A673 (cell line): ENCODE data around the gene PLEK.

ENCODE experiments used
- CTCF ChIP-seq: fragments of 300-800, 200-600 bp; sonication (generic); conservative IDR thresholded peaks from 2 replicates; pipeline ENCODE4 v1.5.1; 2017; ENCODE audit warnings: low read depth, mild to moderate bottlenecking, antibody characterized with exemption, low read length, moderate library complexity, mixed read lengths
- EZH2 ChIP-seq: fragments of 200-600 bp; sonication (generic); IDR thresholded peaks from 2 replicates; pipeline ENCODE4 v1.6.1; 2017; ENCODE audit warnings: borderline replicate concordance, low read depth, mild to moderate bottlenecking, mixed read lengths, antibody characterized with exemption, low read length; ENCODE audit not compliant: poor library complexity, severe bottlenecking

DNA sequence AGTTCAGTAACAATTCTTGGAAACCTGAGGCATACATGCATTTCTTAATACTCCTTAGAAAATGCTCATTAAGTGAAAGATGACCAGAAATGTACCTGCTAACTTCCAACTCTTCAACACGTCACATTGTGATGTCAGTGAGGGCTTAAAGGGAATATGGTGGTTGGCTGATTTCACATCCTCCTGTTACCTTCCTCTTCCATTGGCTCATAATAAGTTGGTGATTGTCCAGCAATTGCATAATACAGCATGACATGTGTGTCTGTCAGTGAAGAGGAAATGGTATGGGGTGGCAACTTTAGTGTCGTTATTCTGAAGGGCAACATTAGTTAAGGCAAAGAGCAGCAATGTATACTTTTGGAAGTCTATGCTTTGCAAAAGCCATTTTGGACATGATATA, 26.0 kb downstream of the PLEK start:
- TF ChIP-seq EZH2 (no peak), CTCF (no peak)
